ENCODE data around the gene CLSTN2. TPM values are rescaled to one million over a fixed set of nuclear protein-coding genes. Genes with fewer than 3 reads are reported as not detected.
A peak's percentile ranks its signal among the peaks of the same experiment; 100 is the strongest.

Gene CLSTN2
- total RNA-seq, 1 donor from 2014 or later = 65.0 TPM

- no peak for DNase-seq (ENCODE audit: low spot score)
- Mint-ChIP-seq H3K36me3 (ENCODE audit: low read depth) (no peaks in the 10 kb centered on the region), H3K9me3 (ENCODE audit: low read depth) (no peaks in the 10 kb centered on the region), H3K4me1 (ENCODE audit: low read depth) (no peaks in the 10 kb centered on the region), H3K27ac (ENCODE audit: unreplicated experiment) (no peak overlapping the region), H3K27me3 (ENCODE audit: low read depth) (peaks cover 2% of the 10 kb centered on the region), H3K4me3 (ENCODE audit: unreplicated experiment) (no peak overlapping the region)
- TF ChIP-seq, protein P1, sequence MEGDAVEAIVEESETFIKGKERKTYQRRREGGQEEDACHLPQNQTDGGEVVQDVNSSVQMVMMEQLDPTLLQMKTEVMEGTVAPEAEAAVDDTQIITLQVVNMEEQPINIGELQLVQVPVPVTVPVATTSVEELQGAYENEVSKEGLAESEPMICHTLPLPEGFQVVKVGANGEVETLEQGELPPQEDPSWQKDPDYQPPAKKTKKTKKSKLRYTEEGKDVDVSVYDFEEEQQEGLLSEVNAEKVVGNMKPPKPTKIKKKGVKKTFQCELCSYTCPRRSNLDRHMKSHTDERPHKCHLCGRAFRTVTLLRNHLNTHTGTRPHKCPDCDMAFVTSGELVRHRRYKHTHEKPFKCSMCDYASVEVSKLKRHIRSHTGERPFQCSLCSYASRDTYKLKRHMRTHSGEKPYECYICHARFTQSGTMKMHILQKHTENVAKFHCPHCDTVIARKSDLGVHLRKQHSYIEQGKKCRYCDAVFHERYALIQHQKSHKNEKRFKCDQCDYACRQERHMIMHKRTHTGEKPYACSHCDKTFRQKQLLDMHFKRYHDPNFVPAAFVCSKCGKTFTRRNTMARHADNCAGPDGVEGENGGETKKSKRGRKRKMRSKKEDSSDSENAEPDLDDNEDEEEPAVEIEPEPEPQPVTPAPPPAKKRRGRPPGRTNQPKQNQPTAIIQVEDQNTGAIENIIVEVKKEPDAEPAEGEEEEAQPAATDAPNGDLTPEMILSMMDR (IDR thresholded peaks at IDR 0.05) = no peak
These were observed 40.9 kb upstream of the CLSTN2 start for GRCh38 chr3:139893963-139894642.

GRCh38 chr3:139894643-139894989 lies 40.4 kb upstream of the CLSTN2 start:
- DNase-seq (ENCODE audit: low spot score) = no peak
- Mint-ChIP-seq H3K36me3 (ENCODE audit: low read depth) (no peaks in the 10 kb centered on the region), H3K9me3 (ENCODE audit: low read depth) (peaks cover 4% of the 10 kb centered on the region), H3K4me1 (ENCODE audit: low read depth) (no peaks in the 10 kb centered on the region), H3K27ac (ENCODE audit: unreplicated experiment) (no peak overlapping the region), H3K4me3 (ENCODE audit: unreplicated experiment) (no peak overlapping the region), H3K27me3 (ENCODE audit: low read depth) (peaks cover 2% of the 10 kb centered on the region)
- TF ChIP-seq, protein P1 (IDR thresholded peaks at IDR 0.05) = no peak

GRCh38 chr3:139897759-139898158 lies 37.2 kb upstream of the CLSTN2 start:
- Mint-ChIP-seq H3K27ac (ENCODE audit: unreplicated experiment) (no peak overlapping the region), H3K27me3 (ENCODE audit: low read depth) (peaks cover 20% of the 10 kb centered on the region), H3K9me3 (ENCODE audit: low read depth) (peaks cover 4% of the 10 kb centered on the region), H3K4me3 (ENCODE audit: unreplicated experiment) (no peak overlapping the region), H3K4me1 (ENCODE audit: low read depth) (no peaks in the 10 kb centered on the region), H3K36me3 (ENCODE audit: low read depth) (peaks cover 2% of the 10 kb centered on the region)
- DNase-seq (ENCODE audit: low spot score) = no peak
- TF ChIP-seq, protein P1 (IDR thresholded peaks at IDR 0.05) = no peak

GRCh38 chr3:139906418-139906817 lies 28.6 kb upstream of the CLSTN2 start:
- TF ChIP-seq, protein P1 (IDR thresholded peaks at IDR 0.05) = peak; percentile 12
- H3K27ac Mint-ChIP-seq (ENCODE audit: unreplicated experiment) = no peak overlapping the region
- H3K4me1 Mint-ChIP-seq (ENCODE audit: low read depth) = no peaks in the 10 kb centered on the region
- peaks cover 7% of the 10 kb centered on the region for H3K27me3 Mint-ChIP-seq (ENCODE audit: low read depth)
- no peaks in the 10 kb centered on the region for H3K9me3 Mint-ChIP-seq (ENCODE audit: low read depth)
- no peak for DNase-seq (ENCODE audit: low spot score)
- H3K36me3 Mint-ChIP-seq (ENCODE audit: low read depth) = peaks cover 2% of the 10 kb centered on the region
- H3K4me3 Mint-ChIP-seq (ENCODE audit: unreplicated experiment) = no peak overlapping the region

DNA sequence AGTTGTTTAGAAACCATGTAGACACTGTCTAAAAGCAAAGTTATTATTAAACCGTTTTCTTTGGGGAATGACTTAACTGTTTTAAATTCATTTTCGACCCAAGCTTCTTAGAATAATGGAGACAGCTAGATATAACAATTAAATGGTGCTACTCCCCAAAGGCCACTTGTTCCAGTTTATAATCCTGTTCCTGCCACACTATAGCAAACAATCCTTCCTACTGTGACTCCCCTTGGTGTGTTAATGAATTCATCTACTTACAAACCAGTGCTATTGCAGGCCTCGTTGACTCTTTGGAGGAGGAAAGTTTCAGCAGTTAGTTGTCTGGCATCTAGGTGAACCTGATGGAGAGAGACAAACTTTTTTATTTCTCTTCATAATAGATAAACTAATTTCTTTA lies 25.2 kb upstream of the CLSTN2 start:
- TF ChIP-seq, protein P1 (IDR thresholded peaks at IDR 0.05) = no peak
- H3K9me3 Mint-ChIP-seq (ENCODE audit: low read depth) = no peaks in the 10 kb centered on the region
- DNase-seq (ENCODE audit: low spot score) = no peak
- H3K4me3 Mint-ChIP-seq (ENCODE audit: unreplicated experiment) = no peak overlapping the region
- H3K4me1 Mint-ChIP-seq (ENCODE audit: low read depth) = no peaks in the 10 kb centered on the region
- H3K36me3 Mint-ChIP-seq (ENCODE audit: low read depth) = peaks cover 5% of the 10 kb centered on the region
- no peak overlapping the region for H3K27ac Mint-ChIP-seq (ENCODE audit: unreplicated experiment)
- no peaks in the 10 kb centered on the region for H3K27me3 Mint-ChIP-seq (ENCODE audit: low read depth)
